MCF 10A (cell line): Measurements from ENCODE around the gene HSPBP1. TPM values are rescaled to one million over a fixed set of nuclear protein-coding genes. Genes with fewer than 3 reads are reported as not detected.

Experiments used
- BruUV-seq: library from RNA; stranded (reverse); fragments of 400-500 nt; replicated peaks from 2 replicates; lab custom pipeline; 2021; lab: Mats Ljungman, UMichigan
- CTCF ChIA-PET: fragments of 300-600 bp; sonication (Branson Sonifier 250); formaldehyde crosslinking; extraction: SDS; loops from one replicate; lab custom pipeline; 2021; ENCODE audit warnings: antibody characterized with exemption, inconsistent platforms; lab: Yijun Ruan, JAX
- POLR2A ChIA-PET: fragments of 300-600, 350-650 bp; sonication (Branson Sonifier 250); formaldehyde crosslinking; extraction: SDS; loops from one replicate; lab custom pipeline; 2020; ENCODE audit warnings: antibody characterized with exemption, inconsistent platforms; lab: Yijun Ruan, JAX
- DNase-seq: peaks from one replicate; pipeline ENCODE4 v3.0.0-alpha.2; 2018; ENCODE audit not compliant: unreplicated experiment
- H3K27ac Mint-ChIP-seq: one replicate; pipeline ENCODE4 v1.8.0; 2022; ENCODE audit warnings: mild to moderate bottlenecking, low read depth, mixed read lengths; ENCODE audit not compliant: unreplicated experiment
- H3K27me3 Mint-ChIP-seq: one replicate; pipeline ENCODE4 v1.8.0; 2022; ENCODE audit warnings: mixed read lengths; ENCODE audit not compliant: insufficient read depth, unreplicated experiment
- H3K36me3 Mint-ChIP-seq: one replicate; pipeline ENCODE4 v1.8.0; 2022; ENCODE audit warnings: mild to moderate bottlenecking, moderate library complexity, mixed read lengths; ENCODE audit not compliant: insufficient read depth, unreplicated experiment
- H3K4me1 Mint-ChIP-seq: one replicate; pipeline ENCODE4 v1.8.0; 2022; ENCODE audit warnings: mixed read lengths; ENCODE audit not compliant: insufficient read depth, unreplicated experiment
- H3K4me3 Mint-ChIP-seq: one replicate; pipeline ENCODE4 v1.8.0; 2022; ENCODE audit warnings: mild to moderate bottlenecking, moderate library complexity, mixed read lengths; ENCODE audit not compliant: unreplicated experiment
- H3K9me3 Mint-ChIP-seq: one replicate; pipeline ENCODE4 v1.8.0; 2022; ENCODE audit warnings: mixed read lengths; ENCODE audit not compliant: unreplicated experiment
- CTCF ChIP-seq: fragments of 200-600 bp; IDR thresholded peaks from one replicate; pipeline ENCODE4 v1.8.0; 2022; ENCODE audit warnings: antibody characterized with exemption, mild to moderate bottlenecking; ENCODE audit not compliant: unreplicated experiment
- intact Hi-C: fragments of 100-400 bp; cut with micrococcal nuclease; formaldehyde crosslinking; loops from 2 replicates; pipeline ENCODE4 v1.14.1; 2022
- total RNA-seq: library from RNA; stranded (reverse); gene quantifications from 2 replicates; pipeline ENCODE4 v1.2.3, GENCODE V29; 2022

HSPBP1 gene
- total RNA-seq, 1 experiment from 2014 or later: 53.1 TPM

DNA sequence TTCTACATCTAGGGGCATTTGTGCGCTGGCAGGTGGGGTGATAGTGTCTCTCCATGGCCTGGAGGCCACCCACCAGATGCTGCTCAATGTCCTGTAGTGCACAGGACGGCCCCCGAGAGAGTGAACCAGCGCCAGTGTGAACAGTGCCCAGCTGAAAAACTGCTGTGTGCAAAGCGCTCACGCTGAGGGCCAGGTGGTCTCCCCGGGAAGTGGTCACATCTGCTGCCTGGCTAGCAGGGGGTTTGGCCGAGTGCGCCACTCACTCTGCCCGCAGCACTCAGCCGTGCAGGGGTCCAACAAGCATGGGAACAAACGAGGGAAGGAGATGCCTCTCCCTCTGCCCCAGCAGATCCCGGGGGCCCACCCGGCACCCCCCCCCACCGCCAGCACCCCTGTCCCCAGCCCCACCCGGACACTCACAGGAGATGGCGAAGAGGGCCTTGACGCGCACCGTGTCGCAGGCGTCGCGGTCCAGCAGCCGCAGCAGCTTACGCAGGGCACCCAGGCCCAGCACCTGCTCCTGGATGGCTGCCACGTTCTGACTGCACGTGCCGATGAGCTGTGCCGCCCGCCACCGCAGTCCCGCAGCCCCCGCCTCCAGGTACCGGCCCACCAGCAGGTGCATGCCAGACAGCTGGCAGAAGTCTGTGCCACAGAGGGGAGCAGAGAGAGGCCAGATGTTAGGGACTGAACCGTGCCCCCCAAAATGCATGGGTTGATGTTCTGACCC is 5.8 kb downstream of the HSPBP1 start:
- peaks cover 47% of the 10 kb centered on the region for H3K36me3 Mint-ChIP-seq
- H3K4me1 Mint-ChIP-seq: peaks cover 2% of the 10 kb centered on the region
- no peak overlapping the region for H3K27ac Mint-ChIP-seq
- H3K27me3 Mint-ChIP-seq: no peaks in the 10 kb centered on the region
- TF ChIP-seq CTCF: no peak
- intact Hi-C loops: no loop called here
- ChIA-PET CTCF (interaction anchor here (1.1 to 1.5 kb wide), 2 partner anchors 18 to 133 kb away, joined by 4 to 5 read pairs; no protein-coding TSS in a partner anchor), POLR2A (no interaction called here)
- DNase-seq: no peak
- no TSS peak for BruUV-seq
- no peaks in the 10 kb centered on the region for H3K9me3 Mint-ChIP-seq
- no peak overlapping the region for H3K4me3 Mint-ChIP-seq

DNA sequence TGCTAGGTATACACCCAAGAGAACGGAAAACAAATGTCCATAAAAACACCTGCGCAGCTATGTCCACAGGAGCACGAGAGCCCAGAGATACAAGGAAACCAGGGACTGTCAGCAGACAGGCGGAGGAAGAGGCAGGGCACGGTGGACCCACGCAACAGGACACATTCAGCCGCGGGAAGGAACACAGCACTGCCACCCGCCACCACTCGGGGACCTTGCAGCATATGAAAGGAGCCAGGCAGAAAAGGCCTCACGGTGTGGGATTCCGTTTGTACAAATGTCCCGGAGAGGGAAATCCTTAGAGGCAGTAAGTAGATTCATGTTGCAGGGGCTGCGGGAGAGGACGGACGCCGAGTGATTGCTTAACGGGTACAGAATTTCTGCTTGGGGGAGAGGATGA is 7.8 kb downstream of the HSPBP1 start:
- DNase-seq: no peak
- BruUV-seq: no TSS peak
- H3K27me3 Mint-ChIP-seq: no peaks in the 10 kb centered on the region
- no peaks in the 10 kb centered on the region for H3K9me3 Mint-ChIP-seq
- H3K27ac Mint-ChIP-seq: no peak overlapping the region
- no peaks in the 10 kb centered on the region for H3K4me1 Mint-ChIP-seq
- no peak for TF ChIP-seq CTCF
- ChIA-PET CTCF (no interaction called here), POLR2A (interaction anchor here (1.0 kb wide), 1 partner anchor 13 kb away, joined by 3 read pairs; the partner anchor contains the start of gene PPP6R1)
- H3K4me3 Mint-ChIP-seq: no peak overlapping the region
- intact Hi-C loops: no loop called here
- H3K36me3 Mint-ChIP-seq: peaks cover 41% of the 10 kb centered on the region

DNA sequence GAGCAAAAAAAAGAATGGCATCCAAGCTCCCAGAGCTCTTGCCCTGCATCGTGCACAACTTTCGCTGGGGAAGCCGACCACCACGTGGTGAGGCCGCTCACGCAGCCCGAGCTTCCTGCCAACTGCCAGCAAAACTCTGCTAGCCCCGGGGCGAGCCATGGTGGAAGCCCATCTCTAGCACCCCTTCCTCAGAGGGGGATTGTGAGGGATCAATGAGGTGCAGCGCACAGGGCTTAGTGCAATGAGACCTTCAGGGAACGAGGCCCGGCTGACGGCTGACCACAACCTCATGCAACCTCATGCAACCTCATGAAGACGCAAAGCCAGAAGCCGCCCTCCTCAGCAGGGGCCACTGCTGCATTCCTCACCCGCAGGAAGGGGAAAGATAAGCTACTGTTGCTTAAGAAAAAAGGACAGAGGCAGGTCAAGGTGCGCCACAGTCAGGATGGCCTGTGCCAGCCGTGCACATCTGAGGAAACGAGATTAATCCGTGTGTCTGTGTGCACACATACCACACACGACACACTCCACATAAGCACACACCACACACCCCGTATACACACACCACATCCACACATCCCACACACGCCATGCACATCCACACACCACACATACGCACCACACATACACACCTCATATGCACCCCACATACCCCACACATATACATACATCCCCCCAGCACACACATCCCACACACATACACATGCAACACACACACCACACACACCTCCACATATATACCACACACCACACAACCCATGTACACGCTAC is 9.6 kb downstream of the HSPBP1 start:
- no peak for DNase-seq
- H3K27me3 Mint-ChIP-seq: no peaks in the 10 kb centered on the region
- no peak overlapping the region for H3K27ac Mint-ChIP-seq
- ChIA-PET POLR2A (no interaction called here), CTCF (interaction anchor here (0.6 kb wide), 1 partner anchor 126 kb away, joined by 3 read pairs; no protein-coding TSS in a partner anchor)
- peaks cover 34% of the 10 kb centered on the region for H3K36me3 Mint-ChIP-seq
- no peak for TF ChIP-seq CTCF
- no TSS peak for BruUV-seq
- no peaks in the 10 kb centered on the region for H3K4me1 Mint-ChIP-seq
- H3K4me3 Mint-ChIP-seq: no peak overlapping the region
- H3K9me3 Mint-ChIP-seq: peaks cover 9% of the 10 kb centered on the region
- intact Hi-C loops: no loop called here

DNA sequence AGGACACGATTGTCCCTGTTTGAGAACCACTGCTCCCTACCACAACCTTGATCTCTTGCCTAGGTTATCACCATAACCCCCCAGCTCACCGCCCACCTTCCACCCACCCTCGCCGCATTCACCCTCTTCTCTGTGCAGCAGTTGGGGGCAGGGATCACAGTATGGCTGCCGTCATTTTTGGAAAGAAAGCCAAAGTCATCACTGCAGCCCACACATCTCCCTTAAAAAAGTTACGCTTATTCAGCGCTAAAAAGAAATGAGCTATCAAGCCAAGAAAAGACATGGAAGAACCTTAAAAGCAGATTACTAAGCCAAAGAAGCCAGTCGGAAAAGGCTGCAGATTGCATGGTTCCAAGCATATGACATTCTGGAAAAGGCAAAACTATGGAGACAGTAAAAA is 10.6 kb downstream of the HSPBP1 start:
- no TSS peak for BruUV-seq
- Mint-ChIP-seq H3K4me3 (no peak overlapping the region), H3K4me1 (no peaks in the 10 kb centered on the region), H3K27ac (no peak overlapping the region), H3K9me3 (peaks cover 9% of the 10 kb centered on the region), H3K27me3 (no peaks in the 10 kb centered on the region), H3K36me3 (peaks cover 34% of the 10 kb centered on the region)
- intact Hi-C loops: no loop called here
- ChIA-PET POLR2A (no interaction called here), CTCF (interaction anchor here (1.2 kb wide), 1 partner anchor 33 kb away, joined by 3 read pairs; no protein-coding TSS in a partner anchor)
- no peak for TF ChIP-seq CTCF
- DNase-seq: no peak
